ENCODE results near the gene PLEKHG1.

The PLEKHG1 gene

DNA sequence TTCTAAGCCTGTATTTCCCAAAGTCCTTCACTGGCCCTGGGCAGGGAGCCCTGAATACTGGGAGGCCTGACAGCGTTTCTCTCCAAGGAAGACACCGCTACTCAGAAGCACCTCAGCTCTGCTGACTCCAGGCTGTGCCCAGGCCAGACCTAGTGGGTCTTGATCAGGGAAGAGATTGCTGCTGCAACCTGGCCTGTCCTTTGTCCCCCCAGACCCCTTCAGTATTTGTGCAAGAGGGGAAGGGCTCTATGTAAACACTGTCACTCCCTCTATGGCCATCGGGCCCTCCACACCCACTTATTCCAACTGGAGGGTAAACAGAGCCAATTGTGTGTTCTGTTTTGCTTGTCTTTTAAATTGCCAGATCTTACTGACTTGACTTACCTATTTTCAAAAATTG lies 20.6 kb downstream of the PLEKHG1 start:
- DNase-seq (ENCODE audit: low spot score): no peak

DNA sequence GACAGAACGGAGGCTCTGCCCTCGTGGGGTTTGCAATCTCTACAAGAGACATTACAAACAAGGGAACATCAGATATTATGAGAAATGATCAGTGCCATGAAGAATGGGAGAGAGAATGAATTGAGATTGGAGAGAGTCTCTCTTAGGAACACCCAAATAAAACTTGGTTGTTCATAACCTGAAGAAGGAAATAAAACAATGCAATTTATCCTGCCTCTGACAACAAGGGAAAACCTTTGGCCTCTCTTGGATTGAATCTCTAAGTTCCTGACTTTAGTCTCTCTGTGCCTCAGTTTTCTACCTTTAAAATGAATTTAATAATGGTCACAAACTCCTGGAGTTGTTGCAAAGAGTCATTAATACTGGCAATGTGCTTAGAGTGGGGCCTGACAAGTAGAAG lies 21.1 kb downstream of the PLEKHG1 start:
- no peak for DNase-seq (ENCODE audit: low spot score)

DNA sequence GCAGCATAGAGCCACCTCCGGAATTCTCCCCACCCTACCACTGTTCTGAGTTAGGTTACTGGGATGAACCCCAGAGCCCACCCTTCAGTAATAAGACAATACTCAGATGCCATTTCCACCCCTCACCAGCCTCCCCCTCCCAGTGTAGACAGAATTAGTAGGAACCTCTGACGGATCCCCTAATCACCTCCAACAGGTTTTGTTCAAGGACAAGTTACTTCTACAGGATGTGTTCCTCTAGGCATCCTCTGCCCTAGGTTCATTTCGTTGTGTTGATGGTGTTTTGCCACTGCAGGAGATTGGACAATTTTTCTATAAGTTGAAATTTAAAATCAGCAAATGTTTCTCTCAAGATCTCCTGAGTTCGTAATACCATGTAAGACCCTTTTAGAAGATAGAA lies 22.8 kb downstream of the PLEKHG1 start:
- DNase-seq (ENCODE audit: low spot score): no peak

DNA sequence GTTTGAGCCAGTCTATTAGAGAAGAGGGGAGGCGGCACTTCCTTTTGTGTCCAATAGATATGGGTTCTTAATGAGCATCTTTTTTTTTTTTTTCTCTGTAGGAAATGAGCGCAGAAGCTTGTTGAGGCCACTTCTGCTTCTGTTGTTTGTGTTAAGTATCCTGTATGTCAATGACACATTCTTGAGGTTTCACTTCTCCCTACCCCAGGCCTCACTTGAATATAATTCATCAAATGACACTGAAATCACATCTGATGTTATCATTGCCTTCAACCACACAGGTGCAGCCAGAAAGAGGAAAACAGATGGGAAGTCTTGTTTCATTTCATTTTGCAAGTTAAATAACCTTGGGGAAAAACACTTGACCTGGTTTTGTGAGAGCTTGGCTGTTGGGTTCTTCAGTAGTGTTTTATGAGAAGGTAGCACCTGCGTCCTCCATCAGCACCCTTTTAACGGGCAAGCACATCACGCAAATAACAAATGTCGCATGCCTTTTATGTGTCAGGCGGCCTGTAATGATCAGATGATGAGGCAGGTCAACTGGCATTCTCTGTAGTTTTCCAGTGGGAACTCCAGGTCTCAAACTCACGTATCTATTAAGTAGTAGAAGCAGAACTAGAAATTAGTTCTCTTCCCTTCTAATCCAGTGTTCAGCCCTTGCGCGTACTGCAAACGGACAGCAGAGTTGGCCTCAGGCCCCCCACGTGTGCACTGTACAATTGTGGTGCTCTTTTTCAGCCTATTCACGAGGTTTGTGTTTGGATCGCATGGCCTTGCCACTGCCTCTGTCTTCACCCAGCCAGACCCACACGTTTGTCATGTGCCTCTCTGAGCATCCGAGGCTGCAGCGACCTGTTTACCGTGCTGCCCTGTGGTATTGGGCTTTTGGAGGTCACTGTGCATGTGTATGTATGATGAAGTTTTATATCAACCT lies 23.5 kb downstream of the PLEKHG1 start:
- DNase-seq (ENCODE audit: low spot score): no peak

DNA sequence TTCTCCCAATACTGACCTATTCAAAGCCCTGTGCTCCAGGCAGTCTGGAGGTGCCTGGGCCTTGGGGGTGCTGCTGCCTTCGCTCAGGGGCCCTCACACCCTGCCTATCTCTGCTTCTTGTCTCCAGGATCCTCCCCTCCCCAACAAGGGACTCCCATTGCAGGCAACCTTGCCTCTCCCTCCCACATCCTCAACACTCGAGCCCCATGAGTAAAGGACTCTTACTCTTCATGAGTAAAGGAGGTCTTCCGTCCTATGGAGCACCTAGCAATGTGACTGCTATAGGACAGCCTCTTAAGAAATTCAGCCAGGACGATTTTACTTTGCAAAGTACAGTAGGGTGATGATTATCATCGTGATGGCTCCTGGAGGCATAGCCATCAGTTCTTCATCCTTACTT lies 24.5 kb downstream of the PLEKHG1 start:
- no peak for DNase-seq (ENCODE audit: low spot score)

DNA sequence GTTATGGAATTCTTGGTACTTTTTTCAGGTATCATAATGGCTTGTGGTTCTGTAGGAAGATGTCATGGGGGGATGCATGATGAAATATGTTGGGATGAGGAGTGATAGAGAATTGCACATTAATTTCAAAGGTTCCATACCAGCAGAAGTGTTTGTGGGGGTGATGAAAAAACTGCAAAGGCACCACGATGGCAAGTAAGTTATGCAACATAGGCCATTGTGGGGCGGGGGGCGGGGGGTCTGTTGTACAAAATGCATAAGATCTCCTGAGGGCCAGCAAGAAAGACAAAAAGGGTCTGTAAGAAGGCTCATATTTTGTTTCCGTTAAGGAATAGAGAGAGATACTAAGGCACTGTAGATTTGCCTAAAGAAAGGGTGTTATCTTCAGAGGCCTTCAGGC lies 26.2 kb downstream of the PLEKHG1 start:
- no peak for DNase-seq (ENCODE audit: low spot score)

DNA sequence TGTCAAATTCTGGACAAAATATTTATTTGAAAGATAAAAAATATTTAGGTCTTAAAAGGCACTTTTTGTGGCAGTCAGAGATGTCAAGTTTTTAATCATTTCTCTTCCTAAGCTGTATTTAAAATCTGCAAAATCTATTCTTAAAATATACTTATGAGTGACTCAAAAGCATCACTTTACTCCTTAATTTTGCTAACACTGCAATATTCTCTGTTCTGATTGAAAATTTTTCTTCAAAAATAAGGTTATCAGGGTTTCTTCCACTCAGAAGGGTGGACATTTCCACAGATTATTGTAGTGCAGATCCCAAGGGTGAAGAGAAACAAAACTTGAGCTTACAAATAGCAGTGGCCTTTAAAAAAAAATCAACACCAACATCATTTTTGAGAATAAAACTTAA lies 27.5 kb downstream of the PLEKHG1 start:
- DNase-seq (ENCODE audit: low spot score): no peak

DNA sequence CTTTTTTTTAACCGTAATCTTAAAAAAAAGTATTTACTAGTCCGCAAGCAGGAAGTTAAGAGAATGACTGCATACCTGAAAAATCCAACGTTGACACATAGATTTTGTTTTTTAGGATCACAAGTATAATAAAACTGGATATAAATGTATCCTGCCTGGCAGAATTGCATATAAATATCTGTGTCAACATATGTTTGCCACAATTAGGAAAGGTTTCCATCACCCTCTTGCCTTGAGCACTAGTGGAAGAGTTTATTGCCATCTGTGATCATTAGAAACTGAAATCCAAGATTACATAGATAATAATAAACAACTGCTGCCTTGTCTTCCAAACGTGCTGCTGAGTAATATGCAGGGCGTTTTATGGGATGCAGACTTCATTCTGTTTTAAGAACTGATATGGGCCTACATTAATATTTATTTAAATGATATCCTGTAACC lies 27.9 kb downstream of the PLEKHG1 start:
- peak; percentile 20 for DNase-seq (ENCODE audit: low spot score)

DNA sequence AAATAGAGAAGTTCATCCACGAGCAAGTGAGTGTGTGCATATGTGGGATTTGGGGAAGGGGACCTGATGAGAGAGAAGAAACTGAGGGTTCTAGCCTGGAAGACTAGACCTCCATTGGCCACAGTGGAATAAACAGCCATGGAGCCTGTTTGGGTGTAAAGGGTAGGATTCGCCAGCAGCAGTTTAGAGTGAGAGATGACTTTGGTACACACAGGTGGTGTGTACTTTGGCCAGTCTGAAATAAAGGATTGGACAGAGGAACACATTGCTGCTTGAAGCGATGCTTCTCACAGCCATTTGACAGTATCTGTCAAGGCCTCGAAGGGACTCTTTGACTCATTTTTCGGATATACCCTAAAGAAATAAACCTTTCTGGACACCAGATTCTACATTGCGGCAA lies 29.2 kb downstream of the PLEKHG1 start:
- DNase-seq (ENCODE audit: low spot score): no peak

DNA sequence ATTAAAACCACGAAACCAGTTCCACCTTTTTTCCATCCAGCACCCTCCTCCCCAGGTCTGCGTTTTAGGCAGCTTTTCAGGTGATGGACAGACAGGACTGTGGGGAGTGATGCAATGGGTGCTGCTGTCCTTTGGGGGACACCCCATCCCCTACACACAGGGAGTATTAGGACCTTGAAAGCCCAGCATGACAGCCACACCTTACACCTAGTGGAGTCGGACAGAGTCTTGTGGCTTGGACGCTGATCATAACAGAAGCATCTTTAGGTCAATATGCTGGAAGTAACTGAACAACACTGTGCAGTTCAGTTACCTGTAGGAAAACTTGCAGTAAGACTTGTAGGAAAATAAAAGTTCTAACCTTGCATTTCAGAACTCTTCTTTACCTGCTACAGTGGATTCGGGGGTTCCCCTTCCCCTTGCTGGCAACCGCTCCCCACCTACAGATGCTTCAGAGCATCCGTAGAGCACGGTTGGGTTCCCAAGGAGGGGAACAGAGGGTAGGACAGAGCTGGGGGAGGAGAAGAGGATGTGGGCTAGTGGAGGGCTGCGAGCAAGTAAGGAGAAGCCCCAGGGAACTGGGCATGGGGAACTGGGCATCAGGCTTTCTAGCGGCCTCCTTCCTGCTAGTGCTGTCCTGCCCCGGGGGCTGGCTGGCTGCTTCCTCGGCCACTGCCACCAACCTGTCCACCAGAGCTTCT lies 31.7 kb downstream of the PLEKHG1 start:
- DNase-seq (ENCODE audit: low spot score): no peak

DNA sequence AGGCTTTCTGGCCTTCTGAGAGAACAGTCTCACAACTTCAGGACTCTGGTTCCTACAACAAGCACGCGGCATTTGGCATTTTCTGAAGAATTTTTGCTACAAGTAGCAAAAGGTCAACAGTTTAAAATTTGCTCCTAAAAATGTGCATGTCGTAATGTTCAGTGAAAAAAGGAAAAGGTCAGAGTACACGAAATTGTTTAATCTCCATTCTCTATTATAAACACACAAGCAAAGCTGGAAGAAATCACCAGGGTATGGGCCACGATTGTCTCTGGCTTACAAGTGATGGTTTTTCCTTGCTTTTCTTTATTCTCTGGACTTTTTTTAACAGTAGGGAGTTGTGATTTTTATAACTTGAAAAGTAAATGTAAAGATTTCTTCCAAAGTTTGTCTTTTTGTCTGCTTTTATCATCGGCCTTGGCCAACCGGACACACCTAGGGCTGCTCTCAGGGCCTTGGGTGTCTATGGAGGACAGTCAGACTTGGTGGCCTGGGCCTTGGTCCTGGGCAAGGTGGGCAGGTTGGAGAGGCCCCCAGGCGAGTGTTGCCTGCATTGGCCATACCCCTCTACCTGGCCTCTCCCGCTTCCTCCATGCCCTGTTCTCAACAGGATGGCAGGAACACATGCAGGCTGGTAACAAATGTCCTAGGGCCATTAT lies 32.4 kb downstream of the PLEKHG1 start:
- DNase-seq (ENCODE audit: low spot score): no peak

DNA sequence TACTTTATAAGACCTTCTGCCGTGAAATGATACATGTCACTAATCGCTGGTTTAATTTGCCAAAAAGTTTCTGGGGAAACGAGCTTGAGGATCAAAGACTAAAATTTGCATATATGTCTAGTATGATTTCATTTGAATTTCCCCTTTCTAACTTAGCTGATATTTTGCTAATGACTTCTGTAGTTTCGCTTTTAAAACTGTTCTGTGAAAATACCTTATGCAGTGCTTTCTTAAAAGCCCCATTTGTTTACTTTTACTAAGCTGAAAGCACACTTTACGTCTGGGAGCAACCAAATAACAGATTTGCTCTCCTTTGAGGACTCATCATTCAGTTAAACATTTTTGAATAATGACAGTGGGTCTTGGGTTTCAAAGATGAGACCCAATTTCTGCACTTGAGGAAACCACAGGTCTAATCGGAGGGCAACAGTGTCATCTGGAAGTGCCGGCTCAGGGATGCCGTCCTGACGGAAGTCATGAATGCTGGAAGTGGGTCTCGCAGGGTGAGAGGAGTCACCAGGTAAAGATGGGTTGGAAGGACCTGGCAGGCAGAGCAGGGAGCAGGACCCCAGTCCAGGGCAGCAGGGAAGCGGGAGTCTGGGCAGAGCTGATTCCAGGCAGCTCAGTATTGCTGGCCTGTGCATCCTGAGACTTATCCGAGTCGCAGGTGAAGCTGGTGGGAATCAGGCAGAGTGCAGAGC lies 33.2 kb downstream of the PLEKHG1 start:
- no peak for DNase-seq (ENCODE audit: low spot score)

DNA sequence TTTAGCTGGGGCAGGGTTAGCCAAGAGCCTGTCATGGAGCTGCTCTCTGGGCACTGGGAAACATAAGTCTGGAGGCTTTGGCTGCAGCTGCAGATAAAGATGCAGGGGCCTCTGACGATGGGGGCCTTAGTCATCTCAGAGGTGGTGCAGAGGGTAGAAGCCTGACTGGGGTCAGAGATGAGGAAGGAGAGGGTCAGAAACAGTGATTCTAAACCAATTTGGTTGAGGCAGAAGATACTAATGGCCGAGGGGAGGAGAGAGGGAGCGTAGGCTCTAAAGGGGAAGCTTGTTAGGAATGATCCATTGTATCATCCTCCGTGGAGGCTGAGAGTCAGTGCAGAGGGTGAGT lies 33.8 kb downstream of the PLEKHG1 start:
- no peak for DNase-seq (ENCODE audit: low spot score)

DNA sequence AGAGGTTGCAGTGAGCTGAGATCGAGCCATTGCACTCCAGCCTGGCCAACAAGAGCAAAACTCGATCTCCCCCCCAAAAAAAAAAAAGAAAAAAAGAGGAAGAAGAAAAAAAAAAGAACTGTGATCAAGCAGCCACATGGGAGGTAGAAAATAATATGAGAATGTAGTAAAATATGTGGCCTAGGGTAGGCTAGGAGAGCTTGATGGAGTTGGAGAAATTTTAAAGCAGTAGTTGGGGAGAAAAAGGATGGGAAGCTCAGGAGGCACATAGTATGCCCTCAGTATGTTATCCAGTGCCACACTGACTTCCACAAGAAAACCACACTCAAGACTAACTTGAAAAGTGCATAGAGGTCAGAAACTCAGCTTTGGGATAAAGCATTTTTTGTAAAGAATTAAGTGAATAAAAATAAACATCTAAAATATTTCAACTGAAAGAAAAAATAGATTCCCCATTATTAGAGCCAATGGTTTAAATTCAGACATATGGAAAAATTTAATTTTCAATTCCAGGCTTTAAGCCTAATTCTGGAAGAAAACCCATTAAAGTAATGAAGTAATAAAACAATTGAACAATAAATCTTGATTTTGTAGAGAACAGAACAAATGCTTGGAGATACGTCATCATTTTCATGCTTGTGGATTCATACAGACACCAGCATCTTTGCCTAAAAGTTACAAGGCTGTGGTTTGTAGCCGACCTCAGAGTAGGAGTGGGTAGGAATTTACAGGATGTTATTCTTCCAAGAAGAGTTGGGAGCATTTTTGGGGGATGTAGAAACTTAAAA lies 34.7 kb downstream of the PLEKHG1 start:
- DNase-seq (ENCODE audit: low spot score): no peak

DNA sequence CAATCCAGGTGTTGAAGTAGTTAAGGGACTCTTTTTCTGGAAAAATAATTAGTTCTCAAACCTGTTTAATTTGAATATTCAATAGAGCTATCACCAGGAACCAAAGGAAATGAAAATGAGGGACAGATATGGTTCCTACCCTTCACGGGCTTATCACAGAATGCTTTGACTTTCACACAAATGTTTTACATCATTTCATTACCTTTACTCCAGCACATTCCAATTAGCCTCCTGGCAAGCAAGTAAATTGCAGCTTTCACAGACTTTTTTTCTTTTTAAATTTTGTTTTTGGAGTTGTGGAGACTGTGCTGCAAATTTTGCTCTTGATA lies 35.2 kb downstream of the PLEKHG1 start:
- DNase-seq (ENCODE audit: low spot score): no peak

DNA sequence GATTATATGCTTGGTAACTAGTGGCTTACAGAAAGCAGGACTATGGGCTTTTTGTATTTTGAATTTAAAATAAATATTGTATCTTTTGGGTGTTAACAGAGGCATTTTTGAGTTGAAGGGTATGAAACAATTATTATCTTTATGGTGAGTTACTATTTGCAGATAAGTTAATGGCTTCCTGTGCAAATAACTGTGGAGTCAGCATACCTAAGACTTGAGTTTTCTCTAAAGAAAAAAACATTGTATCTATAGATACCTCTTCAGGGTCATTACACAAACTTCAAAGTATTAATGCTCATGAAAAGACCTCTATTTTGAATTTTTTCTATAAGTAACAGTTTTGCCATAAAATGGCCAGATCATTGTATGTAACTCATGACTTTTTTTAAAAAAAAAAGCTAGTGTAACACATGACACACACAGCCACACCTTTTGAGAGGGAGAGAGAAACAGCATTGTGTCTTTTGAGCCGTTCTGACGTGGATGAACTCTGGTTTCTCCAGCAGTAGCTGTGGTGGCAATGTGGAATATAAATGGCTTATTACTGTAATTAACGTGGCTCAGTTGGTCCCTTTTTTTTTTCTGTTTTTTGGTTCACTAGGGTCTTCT lies 36.3 kb downstream of the PLEKHG1 start:
- no peak for DNase-seq (ENCODE audit: low spot score)

DNA sequence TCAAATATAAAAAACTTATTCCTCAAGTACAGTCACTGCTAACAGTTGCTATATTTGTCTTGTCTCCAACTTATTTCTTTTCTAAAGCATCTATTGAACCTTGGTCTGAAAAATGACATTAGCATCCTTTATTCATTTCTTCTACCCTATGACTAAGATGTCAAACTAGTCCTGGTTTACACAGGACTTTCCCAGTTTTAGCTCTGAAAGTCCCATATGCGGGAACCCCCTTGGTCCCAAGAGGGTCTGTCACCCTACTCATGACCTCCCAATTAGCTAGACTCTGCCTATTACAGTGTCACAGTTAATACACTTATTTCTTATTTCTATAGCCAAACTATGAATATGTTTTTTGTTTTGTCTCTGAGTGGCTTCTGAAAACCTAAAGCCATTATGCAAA lies 37.1 kb downstream of the PLEKHG1 start:
- no peak for DNase-seq (ENCODE audit: low spot score)

DNA sequence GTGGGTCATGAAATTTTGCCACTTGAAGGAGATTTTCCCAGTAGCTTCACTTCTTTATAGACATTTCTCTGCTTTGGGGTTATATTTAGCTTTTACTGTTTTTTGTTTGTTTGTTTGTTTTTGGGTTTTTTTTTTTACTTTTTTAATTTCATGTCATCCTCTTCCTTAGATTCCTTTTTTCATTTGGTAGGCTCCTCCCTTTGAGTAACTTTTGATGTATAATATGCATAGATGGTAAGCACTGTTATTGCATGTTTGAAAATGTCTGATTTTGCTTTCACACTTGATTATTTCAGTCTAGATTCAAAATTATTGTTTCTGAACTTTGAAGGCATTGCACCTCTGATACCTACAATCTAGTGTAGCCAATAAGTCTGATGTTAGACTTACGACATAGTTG lies 37.6 kb downstream of the PLEKHG1 start:
- no peak for DNase-seq (ENCODE audit: low spot score)

DNA sequence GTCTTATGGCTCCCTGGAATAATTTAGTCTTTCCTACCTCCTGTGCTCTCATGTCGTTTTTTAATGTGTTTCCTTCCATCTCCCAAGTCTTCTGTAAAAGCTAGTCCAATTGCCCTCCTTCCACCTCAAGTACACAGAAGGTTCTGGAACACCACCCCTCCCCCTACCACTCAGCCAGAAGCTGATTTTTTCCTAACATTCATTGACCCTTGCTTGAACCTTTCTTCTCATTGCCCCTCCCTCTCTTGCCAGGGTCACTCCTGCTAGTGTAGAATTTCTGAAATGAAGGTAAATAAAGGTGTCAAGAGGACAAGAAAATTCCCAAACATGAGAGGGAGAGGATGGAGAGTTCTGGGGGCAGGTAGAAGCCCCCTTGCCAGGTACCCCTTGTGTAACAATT lies 38.6 kb downstream of the PLEKHG1 start:
- no peak for DNase-seq (ENCODE audit: low spot score)

DNA sequence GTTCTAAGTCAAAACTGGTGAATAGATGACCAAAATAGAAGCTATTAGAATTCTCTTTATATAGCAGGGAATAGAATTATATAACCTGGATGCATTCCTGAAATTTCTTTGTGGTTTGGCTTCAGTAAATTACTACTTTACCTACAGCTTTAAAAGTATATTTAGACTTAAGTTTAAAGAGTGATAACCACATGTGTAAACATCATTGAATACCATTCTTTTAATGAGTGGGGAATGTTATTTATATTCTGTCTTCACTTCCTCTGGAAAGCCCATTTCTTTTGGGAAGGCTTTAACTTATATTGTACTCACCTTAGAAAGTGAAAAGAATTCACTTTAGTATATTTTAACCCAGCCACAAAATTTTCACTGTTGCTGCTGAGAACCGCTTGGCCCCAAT lies 39.1 kb downstream of the PLEKHG1 start:
- DNase-seq (ENCODE audit: low spot score): no peak

DNA sequence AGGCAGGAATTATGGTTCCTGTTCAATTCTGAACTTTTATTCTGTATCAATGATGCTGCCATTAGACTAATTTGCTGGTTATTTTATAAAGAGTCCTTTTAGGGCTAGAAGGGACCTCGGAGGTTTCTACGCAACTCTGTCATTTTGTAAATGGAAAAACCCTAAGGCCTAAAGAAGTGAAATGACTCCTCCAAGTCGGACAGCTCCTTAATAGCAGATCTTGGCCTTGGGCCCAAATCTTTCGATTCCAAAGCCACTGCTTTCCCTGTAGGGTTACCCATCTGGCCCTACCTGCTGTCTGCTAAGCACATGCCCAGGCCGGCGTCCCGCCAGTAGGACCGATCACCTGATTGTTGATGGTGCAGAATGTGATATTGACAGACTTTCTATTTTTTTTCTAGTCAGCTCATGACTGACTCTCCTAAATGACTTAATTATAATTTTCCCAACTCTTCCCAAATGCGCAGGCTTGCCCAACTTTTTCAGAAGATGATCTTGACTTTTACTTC lies 40.2 kb downstream of the PLEKHG1 start:
- no peak for DNase-seq (ENCODE audit: low spot score)

Measured in COLO829 (cell line).